Mucosa of gallbladder (tissue), 1 donor: ENCODE measurements around the gene TPBG. TPM values are rescaled to one million over a fixed set of nuclear protein-coding genes. Genes with fewer than 3 reads are reported as not detected.
"Not testable (repeated sequence)": the region's sequence is repeated elsewhere in the genome, so short reads cannot be mapped to it uniquely, and the experiment has no call there.

Experiments used
- DNase-seq: peaks from one replicate; pipeline ENCODE4 v3.0.0-alpha.2; 2020; ENCODE audit warnings: low spot score
- total RNA-seq: library from RNA; stranded (reverse); gene quantifications from one replicate; pipeline ENCODE4 v1.2.1, GENCODE V29; 2021
- donor health status: DM: no; HTN: no; CAD: no.

TPBG gene
- total RNA-seq, 1 donor from 2014 or later = 23.5 TPM

GRCh38 chr6:82376636-82377035 is 13.0 kb downstream of the TPBG start:
- DNase-seq = no peak

GRCh38 chr6:82380566-82381185 is 17.1 kb downstream of the TPBG start:
- no peak for DNase-seq

- no peak for DNase-seq
Measured at GRCh38 chr6:82381278-82381677, 17.7 kb downstream of the TPBG start.

- DNase-seq = no peak
Measured at GRCh38 chr6:82385102-82385501, 21.5 kb downstream of the TPBG start.

- DNase-seq = no peak
Measured at GRCh38 chr6:82385546-82385945, 21.9 kb downstream of the TPBG start.

- DNase-seq = no peak
Measured at GRCh38 chr6:82385961-82386360, 22.3 kb downstream of the TPBG start.

GRCh38 chr6:82394770-82395169 is 31.2 kb downstream of the TPBG start:
- not testable (repeated sequence) for DNase-seq

- no peak for DNase-seq
Measured at GRCh38 chr6:82396964-82397751, 33.5 kb downstream of the TPBG start.

- no peak for DNase-seq
Measured at GRCh38 chr6:82397962-82398692, 34.5 kb downstream of the TPBG start.

- no peak for DNase-seq
Measured at GRCh38 chr6:82408952-82409431, 45.4 kb downstream of the TPBG start.

- DNase-seq = no peak
Measured at GRCh38 chr6:82410151-82410648, 46.6 kb downstream of the TPBG start.

- DNase-seq = no peak
Measured at GRCh38 chr6:82413868-82414267, 50.3 kb downstream of the TPBG start.

GRCh38 chr6:82415820-82416219 is 52.2 kb downstream of the TPBG start:
- no peak for DNase-seq

GRCh38 chr6:82416346-82416745 is 52.7 kb downstream of the TPBG start:
- no peak for DNase-seq

Other genes with a start within 250 kb of the TPBG start
- 24.6 TPM for gene IBTK, start 116.1 kb upstream of the TPBG start, total RNA-seq